Psoas muscle (tissue), 8 donors: ENCODE measurements around the gene STXBP1. TPM values are rescaled to one million over a fixed set of nuclear protein-coding genes. Genes with fewer than 3 reads are reported as not detected.

Experiments
- ATAC-seq, 4 donors: fragments of 200-7000 bp; cut with Tn5 transposase; one replicate each; pipeline ENCODE4 v1.9.1; 2020; ENCODE audit warnings: moderate library complexity in 3 of 4, mild to moderate bottlenecking in 2 of 4
- DNase-seq, 2 donors: peaks; one replicate each; pipeline ENCODE4 v3.0.0-alpha.2; 2020
- H3K27ac ChIP-seq: fragments of 200-600 bp; one replicate; pipeline ENCODE4 v1.8.0; 2022
- H3K27me3 ChIP-seq, 3 donors: fragments of 200-600 bp in 1 of 3; one replicate each; pipeline versions ENCODE4 v1.6.1 to v1.8.0; 2013 to 2022; ENCODE audit warnings: low read length in 2 of 3, mild to moderate bottlenecking in 2 of 3, moderate library complexity in 1 of 3; ENCODE audit not compliant: insufficient read depth in 3 of 3
- H3K36me3 ChIP-seq, 2 donors: fragments of 200-600 bp in 1 of 2; one replicate each; pipeline versions ENCODE4 v1.6.1 to v1.8.0; 2013 to 2022; ENCODE audit warnings: low read depth in 1 of 2, mild to moderate bottlenecking in 1 of 2, moderate library complexity in 1 of 2; ENCODE audit not compliant: insufficient read depth in 1 of 2
- H3K4me1 ChIP-seq: fragments of 200-600 bp; one replicate; pipeline ENCODE4 v1.8.0; 2022
- H3K4me3 ChIP-seq: fragments of 200-600 bp; one replicate; pipeline ENCODE4 v1.8.0; 2022; ENCODE audit warnings: mild to moderate bottlenecking
- H3K9me3 ChIP-seq: fragments of 200-600 bp; one replicate; pipeline ENCODE4 v1.8.0; 2022
- WGBS, 3 donors: extraction: QIAGEN DNeasy Blood & Tissue Kit; methylation state at CpG; one replicate each; pipeline versions ENCODE4 v1.1.6 to v1.1.7; 2013; 5-methylcytosine and 5-hydroxymethylcytosine counted together
- intact Hi-C, 2 donors: fragments of 100-400 bp; cut with DNase I; formaldehyde crosslinking; loops; one replicate each; pipeline versions ENCODE4 v1.11.0 to v1.14.2; 2022
- polyA plus RNA-seq, 3 donors: library from polyadenylated mRNA; stranded (reverse); fragments of 200-250 nt; gene quantifications; one replicate each; pipeline ENCODE4 v1.2.3, GENCODE V29; 2013
- total RNA-seq, 4 donors: library from RNA; stranded (reverse); fragmentation: NEBNext Ultra II Directional in 2 of 4; extraction: Animal tissue kit (Norgen Biotek cat#: 25700) in 2 of 4; gene quantifications; one replicate each; pipeline versions ENCODE4 v1.2.1 to v1.2.4, GENCODE V29; 2021 to 2023
- TF ChIP-seq, protein P1 (sequence below): fragments of 200-600 bp; IDR thresholded peaks from one replicate; pipeline ENCODE4 v1.8.0; 2022; ENCODE audit warnings: antibody characterized with exemption
- donor health status: healthy with polysubstance abuse.
- donor health status: DM: no; HTN: no; CAD: no; lungs with moderate emphysema.
- donor health status: Bipolar disorder and iron deficiency.
- donor health status: healthy.
- donor health status: DM: yes; HTN: yes; CAD: no.
- donor health status: DM: no; HTN: no; CAD: no.
- donor health status: DM: no; HTN: no; CAD: no.
- donor health status: DM: yes; HTN: yes; CAD: no.

The STXBP1 gene
- total and polyA plus RNA-seq, 7 donors, result 2.8 to 12.3 (median 6.7) TPM

- Histone ChIP-seq H3K36me3 (no peaks in the 10 kb centered on the region), H3K4me3 (no peak overlapping the region), H3K4me1 (no peaks in the 10 kb centered on the region), H3K27me3 (no peaks in the 10 kb centered on the region), H3K27ac (no peak overlapping the region), H3K9me3 (no peaks in the 10 kb centered on the region)
- no peak for DNase-seq
- intact Hi-C loops, result no loop called here
- WGBS, 3 donors, result 71 to 79% (median 78%) methylated on average over 13 of the region's 13 CpGs
- ATAC-seq, result no peak
- TF ChIP-seq, protein P1, sequence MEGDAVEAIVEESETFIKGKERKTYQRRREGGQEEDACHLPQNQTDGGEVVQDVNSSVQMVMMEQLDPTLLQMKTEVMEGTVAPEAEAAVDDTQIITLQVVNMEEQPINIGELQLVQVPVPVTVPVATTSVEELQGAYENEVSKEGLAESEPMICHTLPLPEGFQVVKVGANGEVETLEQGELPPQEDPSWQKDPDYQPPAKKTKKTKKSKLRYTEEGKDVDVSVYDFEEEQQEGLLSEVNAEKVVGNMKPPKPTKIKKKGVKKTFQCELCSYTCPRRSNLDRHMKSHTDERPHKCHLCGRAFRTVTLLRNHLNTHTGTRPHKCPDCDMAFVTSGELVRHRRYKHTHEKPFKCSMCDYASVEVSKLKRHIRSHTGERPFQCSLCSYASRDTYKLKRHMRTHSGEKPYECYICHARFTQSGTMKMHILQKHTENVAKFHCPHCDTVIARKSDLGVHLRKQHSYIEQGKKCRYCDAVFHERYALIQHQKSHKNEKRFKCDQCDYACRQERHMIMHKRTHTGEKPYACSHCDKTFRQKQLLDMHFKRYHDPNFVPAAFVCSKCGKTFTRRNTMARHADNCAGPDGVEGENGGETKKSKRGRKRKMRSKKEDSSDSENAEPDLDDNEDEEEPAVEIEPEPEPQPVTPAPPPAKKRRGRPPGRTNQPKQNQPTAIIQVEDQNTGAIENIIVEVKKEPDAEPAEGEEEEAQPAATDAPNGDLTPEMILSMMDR, result no peak
These were observed 21.3 kb downstream of the STXBP1 start for GRCh38 chr9:127633216-127633862.

GRCh38 chr9:127634021-127634420, 21.9 kb downstream of the STXBP1 start:
- no peak for ATAC-seq
- Histone ChIP-seq H3K4me1 (no peaks in the 10 kb centered on the region), H3K27ac (no peak overlapping the region), H3K4me3 (no peak overlapping the region), H3K9me3 (no peaks in the 10 kb centered on the region), H3K36me3 (no peaks in the 10 kb centered on the region), H3K27me3 (no peaks in the 10 kb centered on the region)
- intact Hi-C loops, result no loop called here
- 66 to 80% (median 77%) methylated on average over 7 of the region's 7 CpGs for WGBS, 3 donors
- DNase-seq, result no peak
- TF ChIP-seq, protein P1, result no peak

- intact Hi-C loops, result no loop called here
- Histone ChIP-seq H3K4me3 (no peak overlapping the region), H3K36me3 (no peaks in the 10 kb centered on the region), H3K9me3 (no peaks in the 10 kb centered on the region), H3K4me1 (no peaks in the 10 kb centered on the region), H3K27ac (no peak overlapping the region), H3K27me3 (no peaks in the 10 kb centered on the region)
- no peak for ATAC-seq
- no peak for DNase-seq
- TF ChIP-seq, protein P1, result no peak
- WGBS, 3 donors, result 84 to 89% (median 88%) methylated on average over 5 of the region's 5 CpGs
These were observed 22.6 kb downstream of the STXBP1 start for GRCh38 chr9:127634698-127635097.

DNA sequence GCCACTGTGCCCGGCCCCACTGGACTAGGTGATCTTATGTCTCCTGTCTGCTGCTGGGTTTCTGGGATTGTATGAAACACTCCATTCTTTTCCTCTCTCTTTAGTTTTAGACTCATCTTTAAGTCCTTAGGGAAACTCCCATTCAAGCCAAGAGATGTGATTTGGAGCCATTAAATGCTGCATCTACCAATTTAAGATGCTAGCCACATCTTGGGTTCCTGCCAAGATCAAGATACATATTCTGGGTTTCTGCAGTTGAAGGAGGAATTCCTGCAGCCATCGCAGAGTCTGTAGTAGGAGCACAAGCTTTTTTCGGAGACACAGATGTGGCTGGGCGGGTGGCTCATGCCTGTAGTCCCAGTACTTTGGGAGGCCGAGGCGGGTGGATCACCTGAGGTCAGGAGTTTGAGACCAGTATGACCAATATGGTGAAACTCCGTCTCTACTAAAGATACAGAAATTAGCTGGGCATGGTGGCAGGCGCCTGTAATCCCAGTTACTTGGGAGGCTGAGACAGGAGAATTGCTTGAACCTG, 23.2 kb downstream of the STXBP1 start:
- DNase-seq, result no peak
- H3K9me3 ChIP-seq, result no peaks in the 10 kb centered on the region
- H3K4me1 ChIP-seq, result no peaks in the 10 kb centered on the region
- TF ChIP-seq, protein P1, result no peak
- H3K36me3 ChIP-seq, result no peaks in the 10 kb centered on the region
- WGBS, 3 donors, result 89 to 95% (median 94%) methylated on average over 8 of the region's 8 CpGs
- H3K27me3 ChIP-seq, result no peaks in the 10 kb centered on the region
- H3K4me3 ChIP-seq, result no peak overlapping the region
- intact Hi-C loops, result no loop called here
- no peak overlapping the region for H3K27ac ChIP-seq
- no peak for ATAC-seq
